ENCODE data around the gene COL25A1. TPM values are rescaled to one million over a fixed set of nuclear protein-coding genes. Genes with fewer than 3 reads are reported as not detected.

Gene COL25A1
- total RNA-seq, 1 donor from 2014 or later: 10.4 TPM

GRCh38 chr4:108786351-108786750, 516.1 kb downstream of the COL25A1 start:
- no peaks in the 10 kb centered on the region for H3K4me1 Mint-ChIP-seq (ENCODE audit: low read depth, unreplicated experiment)
- Histone ChIP-seq H3K27me3 (ENCODE audit: insufficient read depth, low read length) (no peaks in the 10 kb centered on the region), H3K79me2 (ENCODE audit: insufficient read depth, low read length) (no peaks in the 10 kb centered on the region), H3K9me3 (ENCODE audit: insufficient read depth, low read depth, low read length) (no peaks in the 10 kb centered on the region), H3K36me3 (ENCODE audit: insufficient read depth, low read length) (no peaks in the 10 kb centered on the region), H3K4me1 (ENCODE audit: insufficient read depth, low read length) (no peaks in the 10 kb centered on the region), H3K4me3 (ENCODE audit: insufficient read depth, low read depth, low read length) (no peak overlapping the region), H4K20me1 (ENCODE audit: insufficient read depth, low read length) (no peaks in the 10 kb centered on the region), H3K4me2 (ENCODE audit: low read length) (no peak overlapping the region), H3K9ac (ENCODE audit: low read length) (no peak overlapping the region), H2AFZ (ENCODE audit: low read depth, low read length) (no peak overlapping the region), H3K27ac (ENCODE audit: low read depth, low read length) (no peak overlapping the region)
- DNase-seq (ENCODE audit: low read depth): no peak
- no peaks in the 10 kb centered on the region for H3K36me3 Mint-ChIP-seq (ENCODE audit: low read depth, unreplicated experiment)
- TF ChIP-seq CTCF (IDR thresholded peaks at IDR 0.05; ENCODE audit: insufficient read depth, low read depth, low read length) (no peak), EZH2 (IDR thresholded peaks at IDR 0.05; ENCODE audit: insufficient read depth, low read length) (no peak)
- H3K9me3 Mint-ChIP-seq (ENCODE audit: unreplicated experiment): no peaks in the 10 kb centered on the region
- no peak overlapping the region for H3K4me3 Mint-ChIP-seq (ENCODE audit: unreplicated experiment)
- no peak for FAIRE-seq
- no peak overlapping the region for H3K27ac Mint-ChIP-seq (ENCODE audit: unreplicated experiment)
- peaks cover 6% of the 10 kb centered on the region for H3K27me3 Mint-ChIP-seq (ENCODE audit: low read depth, unreplicated experiment)

- Mint-ChIP-seq H3K27me3 (ENCODE audit: low read depth, unreplicated experiment) (peaks cover 7% of the 10 kb centered on the region), H3K27ac (ENCODE audit: unreplicated experiment) (no peak overlapping the region), H3K36me3 (ENCODE audit: low read depth, unreplicated experiment) (no peaks in the 10 kb centered on the region), H3K9me3 (ENCODE audit: unreplicated experiment) (no peaks in the 10 kb centered on the region), H3K4me3 (ENCODE audit: unreplicated experiment) (no peak overlapping the region), H3K4me1 (ENCODE audit: low read depth, unreplicated experiment) (no peaks in the 10 kb centered on the region)
- Histone ChIP-seq H3K27me3 (ENCODE audit: insufficient read depth, low read length) (no peaks in the 10 kb centered on the region), H3K27ac (ENCODE audit: low read depth, low read length) (no peak overlapping the region), H4K20me1 (ENCODE audit: insufficient read depth, low read length) (no peaks in the 10 kb centered on the region), H3K9me3 (ENCODE audit: insufficient read depth, low read depth, low read length) (no peaks in the 10 kb centered on the region), H3K4me1 (ENCODE audit: insufficient read depth, low read length) (no peaks in the 10 kb centered on the region), H2AFZ (ENCODE audit: low read depth, low read length) (no peak overlapping the region), H3K79me2 (ENCODE audit: insufficient read depth, low read length) (no peaks in the 10 kb centered on the region), H3K9ac (ENCODE audit: low read length) (no peak overlapping the region), H3K4me2 (ENCODE audit: low read length) (no peak overlapping the region), H3K4me3 (ENCODE audit: insufficient read depth, low read depth, low read length) (no peak overlapping the region), H3K36me3 (ENCODE audit: insufficient read depth, low read length) (no peaks in the 10 kb centered on the region)
- TF ChIP-seq CTCF (IDR thresholded peaks at IDR 0.05; ENCODE audit: insufficient read depth, low read depth, low read length): peak; percentile 29
- TF ChIP-seq EZH2 (IDR thresholded peaks at IDR 0.05; ENCODE audit: insufficient read depth, low read length): no peak
- DNase-seq (ENCODE audit: low read depth) (no peak), FAIRE-seq (no peak)
Measured at GRCh38 chr4:108783665-108784463, 518.6 kb downstream of the COL25A1 start.

- no peaks in the 10 kb centered on the region for H3K36me3 ChIP-seq (ENCODE audit: insufficient read depth, low read length)
- no peak for DNase-seq (ENCODE audit: low read depth)
- no peaks in the 10 kb centered on the region for H3K4me1 ChIP-seq (ENCODE audit: insufficient read depth, low read length)
- no peak overlapping the region for H3K4me3 Mint-ChIP-seq (ENCODE audit: unreplicated experiment)
- H3K9me3 Mint-ChIP-seq (ENCODE audit: unreplicated experiment): no peaks in the 10 kb centered on the region
- H3K27ac ChIP-seq (ENCODE audit: low read depth, low read length): no peak overlapping the region
- H3K27me3 ChIP-seq (ENCODE audit: insufficient read depth, low read length): peaks cover 2% of the 10 kb centered on the region
- H3K9me3 ChIP-seq (ENCODE audit: insufficient read depth, low read depth, low read length): no peaks in the 10 kb centered on the region
- H3K27ac Mint-ChIP-seq (ENCODE audit: unreplicated experiment): no peak overlapping the region
- H3K79me2 ChIP-seq (ENCODE audit: insufficient read depth, low read length): no peaks in the 10 kb centered on the region
- no peaks in the 10 kb centered on the region for H3K36me3 Mint-ChIP-seq (ENCODE audit: low read depth, unreplicated experiment)
- no peaks in the 10 kb centered on the region for H3K4me1 Mint-ChIP-seq (ENCODE audit: low read depth, unreplicated experiment)
- no peak overlapping the region for H3K9ac ChIP-seq (ENCODE audit: low read length)
- no peak overlapping the region for H2AFZ ChIP-seq (ENCODE audit: low read depth, low read length)
- TF ChIP-seq EZH2 (IDR thresholded peaks at IDR 0.05; ENCODE audit: insufficient read depth, low read length): no peak
- no peak for TF ChIP-seq CTCF (IDR thresholded peaks at IDR 0.05; ENCODE audit: insufficient read depth, low read depth, low read length)
- no peak overlapping the region for H3K4me2 ChIP-seq (ENCODE audit: low read length)
- peaks cover 2% of the 10 kb centered on the region for H3K27me3 Mint-ChIP-seq (ENCODE audit: low read depth, unreplicated experiment)
- FAIRE-seq: no peak
- H4K20me1 ChIP-seq (ENCODE audit: insufficient read depth, low read length): no peaks in the 10 kb centered on the region
- no peak overlapping the region for H3K4me3 ChIP-seq (ENCODE audit: insufficient read depth, low read depth, low read length)
Measured at GRCh38 chr4:108779958-108780357, 522.5 kb downstream of the COL25A1 start.

All from astrocyte (in vitro differentiated cells and primary cell).